Bronchial epithelial cell (primary cell): Measurements from ENCODE around the gene UPK2. TPM values are rescaled to one million over a fixed set of nuclear protein-coding genes. Genes with fewer than 3 reads are reported as not detected.

Experiments
- DNase-seq: peaks from one replicate; pipeline ENCODE4 v3.0.0-alpha.2; 2010; ENCODE audit warnings: low read depth
- FAIRE-seq: peaks from 2 replicates; lab custom pipeline; 2011; peaks lifted over from hg19 to GRCh38; lab: Jason Lieb, UNC
- H3K27me3 ChIP-seq: 2 replicates; pipeline ENCODE4 v1.5.1; 2011; ENCODE audit warnings: low read length; ENCODE audit not compliant: control insufficient read depth, insufficient read depth
- H3K36me3 ChIP-seq: 2 replicates; pipeline ENCODE4 v1.5.1; 2011; ENCODE audit warnings: low read length; ENCODE audit not compliant: control insufficient read depth, insufficient read depth
- H3K4me3 ChIP-seq: 2 replicates; pipeline ENCODE4 v1.5.1; 2011; ENCODE audit warnings: mild to moderate bottlenecking, low read depth, low read length, control low read depth
- total RNA-seq: library from RNA; depleted of rRNA; stranded (reverse); fragments of >200 nt; gene quantifications from 2 replicates; pipeline ENCODE4 v1.2.1, GENCODE V29; 2014
- TF ChIP-seq, protein P1 (sequence below): IDR thresholded peaks from 2 replicates; pipeline ENCODE4 v1.5.1; 2011; ENCODE audit warnings: mild to moderate bottlenecking, moderate library complexity, low read length, control low read depth, inconsistent platforms; ENCODE audit not compliant: insufficient read depth, severe bottlenecking

UPK2 gene
- total RNA-seq, 1 donor from 2014 or later = not detected

DNA sequence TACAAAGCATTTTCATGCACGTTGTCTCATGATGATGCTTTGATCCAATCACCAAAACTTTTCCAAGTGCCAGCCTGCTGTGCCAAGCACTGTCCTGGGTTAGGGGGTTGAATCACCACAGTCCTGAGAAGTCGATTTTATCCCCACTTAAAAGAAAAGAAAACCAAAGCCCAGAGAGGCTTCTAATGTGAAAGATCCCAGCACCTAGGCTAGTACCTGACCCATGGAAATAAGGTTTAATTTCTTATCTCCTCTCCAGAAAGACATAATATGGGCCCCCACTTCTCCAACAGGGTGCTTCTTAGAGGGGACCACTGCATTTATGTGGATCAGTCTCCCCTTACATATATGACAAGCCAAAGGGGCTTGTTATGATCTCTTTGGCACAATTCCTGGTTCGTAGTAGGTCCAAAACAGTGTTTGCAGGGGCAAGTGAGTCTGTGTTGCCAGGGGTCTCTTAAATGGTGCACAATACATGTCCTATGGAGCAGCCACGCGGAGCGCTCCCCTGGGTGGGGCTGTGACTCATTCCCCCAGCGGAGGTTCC lies 28.5 kb upstream of the UPK2 start:
- Histone ChIP-seq H3K36me3 (peaks cover 4% of the 10 kb centered on the region), H3K4me3 (peak overlapping the region; percentile 55), H3K27me3 (no peaks in the 10 kb centered on the region)
- TF ChIP-seq, protein P1, sequence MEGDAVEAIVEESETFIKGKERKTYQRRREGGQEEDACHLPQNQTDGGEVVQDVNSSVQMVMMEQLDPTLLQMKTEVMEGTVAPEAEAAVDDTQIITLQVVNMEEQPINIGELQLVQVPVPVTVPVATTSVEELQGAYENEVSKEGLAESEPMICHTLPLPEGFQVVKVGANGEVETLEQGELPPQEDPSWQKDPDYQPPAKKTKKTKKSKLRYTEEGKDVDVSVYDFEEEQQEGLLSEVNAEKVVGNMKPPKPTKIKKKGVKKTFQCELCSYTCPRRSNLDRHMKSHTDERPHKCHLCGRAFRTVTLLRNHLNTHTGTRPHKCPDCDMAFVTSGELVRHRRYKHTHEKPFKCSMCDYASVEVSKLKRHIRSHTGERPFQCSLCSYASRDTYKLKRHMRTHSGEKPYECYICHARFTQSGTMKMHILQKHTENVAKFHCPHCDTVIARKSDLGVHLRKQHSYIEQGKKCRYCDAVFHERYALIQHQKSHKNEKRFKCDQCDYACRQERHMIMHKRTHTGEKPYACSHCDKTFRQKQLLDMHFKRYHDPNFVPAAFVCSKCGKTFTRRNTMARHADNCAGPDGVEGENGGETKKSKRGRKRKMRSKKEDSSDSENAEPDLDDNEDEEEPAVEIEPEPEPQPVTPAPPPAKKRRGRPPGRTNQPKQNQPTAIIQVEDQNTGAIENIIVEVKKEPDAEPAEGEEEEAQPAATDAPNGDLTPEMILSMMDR = no peak
- FAIRE-seq = no peak
- DNase-seq = no peak

DNA sequence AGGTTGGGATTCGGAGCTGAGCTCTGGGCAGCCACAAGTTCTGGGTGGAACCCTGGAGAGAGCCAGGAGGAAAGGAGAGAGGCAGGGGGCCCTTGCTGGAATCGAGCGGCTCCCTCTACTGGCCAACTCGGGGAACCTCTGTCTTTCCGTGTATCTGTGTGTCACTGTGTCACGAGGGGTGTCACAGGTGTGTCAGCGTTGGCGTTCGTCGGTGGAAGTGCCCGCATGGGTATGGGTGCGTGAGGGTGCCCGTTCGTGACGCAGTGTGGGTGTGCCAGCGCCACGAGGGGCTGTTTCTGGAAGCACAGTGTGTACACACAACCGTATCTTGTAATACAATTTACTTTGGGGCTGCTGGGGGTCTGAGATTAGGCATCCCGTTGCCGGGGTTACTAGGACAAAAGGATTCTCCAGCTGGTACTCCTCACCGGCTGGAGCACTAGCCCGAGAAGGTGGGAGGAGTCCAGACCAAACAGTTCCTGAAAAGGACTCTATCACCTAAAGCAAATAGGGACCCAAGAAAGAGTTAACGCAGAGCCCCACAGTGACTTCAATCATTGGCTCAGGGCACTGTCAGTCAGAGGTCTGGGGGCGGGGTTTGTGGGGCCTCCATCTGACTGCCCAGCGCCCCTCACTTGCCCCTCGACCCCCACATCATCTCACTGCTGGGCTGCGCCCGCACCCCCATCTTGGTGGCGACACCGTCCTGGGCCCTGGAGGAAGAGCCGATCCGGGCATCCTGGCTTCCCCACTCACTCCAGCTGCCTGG lies 27.8 kb upstream of the UPK2 start:
- TF ChIP-seq, protein P1 = peak; percentile 98
- H3K4me3 ChIP-seq = peak overlapping the region; percentile 55
- DNase-seq = peak; percentile 92
- FAIRE-seq = no peak
- H3K27me3 ChIP-seq = no peaks in the 10 kb centered on the region
- peaks cover 3% of the 10 kb centered on the region for H3K36me3 ChIP-seq

DNA sequence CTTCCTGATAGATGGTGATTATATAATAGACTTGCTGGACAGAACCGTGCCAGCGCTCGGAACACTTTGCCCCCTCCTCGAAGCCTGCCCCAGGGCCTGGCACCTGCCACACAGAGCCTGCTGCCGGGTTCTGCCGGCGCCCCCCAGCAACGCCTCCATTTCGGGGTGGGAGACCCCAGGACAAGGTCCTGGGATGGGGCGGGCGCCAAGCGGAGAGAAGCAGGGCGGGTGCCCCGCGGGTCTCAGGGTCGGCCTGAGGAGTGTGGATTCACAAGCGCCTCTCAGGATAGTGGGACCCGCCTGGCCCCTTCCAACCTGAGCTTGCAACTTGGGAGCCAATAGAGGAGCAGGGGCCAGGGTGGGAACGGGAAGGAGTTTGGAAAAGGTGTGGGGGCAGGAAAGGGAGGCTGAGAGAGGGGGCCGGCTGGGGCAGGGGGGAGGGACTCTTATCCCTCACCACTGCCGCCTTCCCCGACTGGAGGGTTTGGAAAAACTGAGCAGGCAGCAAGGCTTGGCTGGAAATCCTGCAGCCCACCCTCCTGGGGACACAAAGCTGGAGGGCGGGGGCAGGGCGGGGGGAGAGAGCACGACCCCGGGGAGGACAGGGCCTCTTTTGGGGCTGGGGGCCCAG lies 27.1 kb upstream of the UPK2 start:
- no peak for FAIRE-seq
- Histone ChIP-seq H3K4me3 (peak overlapping the region; percentile 55), H3K36me3 (peaks cover 1% of the 10 kb centered on the region), H3K27me3 (no peaks in the 10 kb centered on the region)
- no peak for DNase-seq
- TF ChIP-seq, protein P1 = no peak

DNA sequence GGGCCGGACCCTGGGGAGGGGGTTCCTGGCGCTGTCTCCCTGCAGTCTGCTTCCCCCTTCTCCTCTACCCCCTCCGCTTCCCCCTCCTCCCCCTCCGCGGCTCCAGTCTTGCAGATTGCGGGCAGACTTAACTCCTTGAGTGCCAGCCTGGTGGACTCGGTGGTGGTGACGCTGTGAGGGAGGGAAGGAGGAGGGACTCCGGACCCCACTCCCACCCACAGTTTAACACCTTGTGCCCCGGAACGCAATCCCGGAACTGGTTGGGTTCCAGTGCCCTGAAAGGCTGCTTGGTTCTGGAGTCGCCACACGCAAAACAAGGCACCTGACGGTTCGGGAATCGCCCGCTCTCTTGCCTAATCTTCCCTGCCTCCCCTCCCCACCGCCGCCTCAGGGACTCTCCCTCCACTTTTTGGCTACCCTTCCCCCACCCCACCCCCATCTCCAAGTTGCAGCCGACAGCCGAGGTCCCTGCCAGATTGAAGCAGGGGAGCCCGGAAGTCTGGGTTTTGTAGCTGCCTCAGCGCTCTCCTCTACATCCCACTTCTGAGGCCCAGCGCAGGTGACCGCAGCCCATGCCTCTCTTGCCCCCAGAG lies 26.5 kb upstream of the UPK2 start:
- peak overlapping the region; percentile 55 for H3K4me3 ChIP-seq
- TF ChIP-seq, protein P1 = no peak
- no peak for FAIRE-seq
- DNase-seq = peak; percentile 66
- H3K27me3 ChIP-seq = no peaks in the 10 kb centered on the region
- H3K36me3 ChIP-seq = no peaks in the 10 kb centered on the region

DNA sequence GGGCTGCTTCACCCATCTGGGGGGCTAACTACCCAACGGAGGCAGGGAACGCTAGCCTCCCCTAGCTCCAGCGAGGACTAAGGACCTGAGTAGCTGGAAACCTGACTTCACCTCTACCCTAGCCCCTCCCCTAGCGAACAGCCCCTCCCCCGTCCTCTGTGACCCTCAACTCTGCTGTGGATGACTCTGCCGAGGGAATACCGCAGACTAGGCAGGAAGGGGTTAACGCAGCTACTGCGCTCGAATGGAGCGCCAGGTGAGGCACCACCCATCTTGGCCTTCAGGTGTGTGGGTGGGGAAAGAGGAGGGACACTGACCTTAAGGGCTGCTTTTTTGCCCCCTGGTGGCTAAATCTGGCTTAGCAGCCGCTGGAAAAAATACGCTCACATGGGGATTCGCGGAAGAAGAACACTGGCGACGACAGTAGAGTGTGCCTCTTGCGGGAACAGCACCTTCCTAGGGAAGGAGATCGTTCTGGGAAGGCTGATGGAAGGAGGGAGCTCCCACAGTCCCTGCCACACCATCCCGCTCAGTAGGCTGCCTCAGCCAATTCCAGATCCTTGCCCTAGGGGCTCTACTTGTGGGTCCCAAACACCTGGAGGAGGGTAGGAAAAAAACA lies 25.9 kb upstream of the UPK2 start:
- peak; percentile 91 for FAIRE-seq
- no peaks in the 10 kb centered on the region for H3K36me3 ChIP-seq
- TF ChIP-seq, protein P1 = peak; percentile 95
- no peaks in the 10 kb centered on the region for H3K27me3 ChIP-seq
- H3K4me3 ChIP-seq = peak overlapping the region; percentile 55
- DNase-seq = peak; percentile 88
